Mononuclear cell (primary cell): ENCODE measurements around the gene RAD17. TPM values are rescaled to one million over a fixed set of nuclear protein-coding genes. Genes with fewer than 3 reads are reported as not detected.
"Not testable (repeated sequence)": the region's sequence is repeated elsewhere in the genome, so short reads cannot be mapped to it uniquely, and the experiment has no call there.

Experiments used
- H3K27me3 ChIP-seq: 2 replicates; pipeline ENCODE4 v1.6.0; 2011; ENCODE audit warnings: low read length, control low read depth; ENCODE audit not compliant: insufficient read depth
- H3K4me1 ChIP-seq: 2 replicates; pipeline ENCODE4 v1.5.1; 2011; ENCODE audit warnings: mild to moderate bottlenecking, low read length, control low read depth; ENCODE audit not compliant: insufficient read depth
- H3K4me3 ChIP-seq: 2 replicates; pipeline ENCODE4 v1.5.1; 2011; ENCODE audit warnings: mild to moderate bottlenecking, low read length, moderate library complexity
- H3K9me3 ChIP-seq: 2 replicates; pipeline ENCODE4 v1.5.1; 2011; ENCODE audit warnings: low read depth, mild to moderate bottlenecking, control low read depth, low read length
- total RNA-seq: library from RNA; depleted of rRNA; stranded (reverse); fragments of >200 nt; gene quantifications from one replicate; pipeline ENCODE4 v1.2.3, GENCODE V29; 2012

RAD17 gene
- total RNA-seq, 1 donor = 14.3 TPM

GRCh38 chr5:69367697-69368279 lies 1.8 kb upstream of the RAD17 start:
- H3K27me3 ChIP-seq = no peaks in the 10 kb centered on the region
- peaks cover 24% of the 10 kb centered on the region for H3K4me1 ChIP-seq
- H3K9me3 ChIP-seq = no peaks in the 10 kb centered on the region
- no peak overlapping the region for H3K4me3 ChIP-seq

- no peaks in the 10 kb centered on the region for H3K9me3 ChIP-seq
- no peaks in the 10 kb centered on the region for H3K27me3 ChIP-seq
- peaks cover 24% of the 10 kb centered on the region for H3K4me1 ChIP-seq
- peak overlapping the region; percentile 87 for H3K4me3 ChIP-seq
Measured at GRCh38 chr5:69368458-69369339, 919 bp upstream of the RAD17 start.

DNA sequence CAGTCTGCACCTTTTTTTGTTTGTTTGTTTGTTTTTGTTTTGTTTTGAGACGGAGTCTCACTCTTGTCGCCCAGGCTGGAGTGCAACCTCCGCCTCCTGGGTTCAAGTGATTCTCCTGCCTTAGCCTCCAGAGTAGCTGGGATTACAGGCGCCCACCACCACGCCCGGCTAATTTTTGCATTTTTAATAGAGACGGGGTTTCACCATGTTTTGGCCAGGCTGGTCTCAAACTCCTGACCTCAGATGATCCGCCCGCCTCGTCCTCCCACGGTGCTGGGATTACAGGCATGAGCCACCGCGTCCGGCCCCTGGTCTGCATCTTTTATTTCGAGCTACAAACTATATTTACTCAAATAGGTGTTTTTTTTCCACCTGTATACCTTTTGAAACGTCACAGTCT lies 717 bp downstream of the RAD17 start:
- peaks cover 24% of the 10 kb centered on the region for H3K4me1 ChIP-seq
- H3K4me3 ChIP-seq = peak overlapping the region; percentile 87
- H3K9me3 ChIP-seq, H3K27me3 ChIP-seq: not testable (repeated sequence)

- Histone ChIP-seq H3K4me3 (no peak overlapping the region), H3K4me1 (peaks cover 20% of the 10 kb centered on the region), H3K27me3 (no peaks in the 10 kb centered on the region), H3K9me3 (no peaks in the 10 kb centered on the region)
Measured at GRCh38 chr5:69372394-69372793, 2.8 kb downstream of the RAD17 start.

- H3K27me3 ChIP-seq = no peaks in the 10 kb centered on the region
- no peak overlapping the region for H3K4me3 ChIP-seq
- H3K4me1 ChIP-seq = peaks cover 7% of the 10 kb centered on the region
- no peaks in the 10 kb centered on the region for H3K9me3 ChIP-seq
Measured at GRCh38 chr5:69374911-69375446, 5.4 kb downstream of the RAD17 start.

DNA sequence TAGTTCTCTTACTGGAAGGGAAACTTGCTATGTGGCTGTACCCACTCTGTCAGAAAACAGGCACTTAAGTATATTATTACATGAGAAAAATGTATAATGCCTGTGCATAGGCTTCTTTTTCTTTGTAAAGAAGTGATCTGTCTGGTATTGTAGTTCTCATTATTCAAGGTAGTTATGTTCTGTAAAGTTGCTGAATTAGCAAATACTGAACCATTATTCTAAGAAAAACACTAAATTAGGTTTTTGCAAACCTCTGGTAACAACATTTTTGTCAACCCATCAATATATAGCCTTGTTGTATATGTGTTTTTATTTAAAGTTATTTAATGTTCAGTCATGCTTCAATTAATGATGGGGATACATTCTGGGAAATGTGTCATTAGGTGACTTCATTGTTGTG lies 8.8 kb downstream of the RAD17 start:
- H3K27me3 ChIP-seq = no peaks in the 10 kb centered on the region
- no peaks in the 10 kb centered on the region for H3K9me3 ChIP-seq
- no peak overlapping the region for H3K4me3 ChIP-seq
- no peaks in the 10 kb centered on the region for H3K4me1 ChIP-seq

- no peaks in the 10 kb centered on the region for H3K27me3 ChIP-seq
- H3K9me3 ChIP-seq = no peaks in the 10 kb centered on the region
Measured at GRCh38 chr5:69404659-69405330, 35.2 kb downstream of the RAD17 start.

GRCh38 chr5:69414885-69415583 lies 45.4 kb downstream of the RAD17 start, which contains the start of gene MARVELD2:
TSS of gene MARVELD2 (plus strand) at chr5:69415116. CDS start at chr5:69419386, 4,270 bp downstream.
- Histone ChIP-seq H3K4me1 (peaks cover 9% of the 10 kb centered on the region), H3K9me3 (no peaks in the 10 kb centered on the region), H3K4me3 (peak within 1 kb of the TSS; percentile 46), H3K27me3 (no peaks in the 10 kb centered on the region)

More at GRCh38 chr5:69404659-69405330, 35.2 kb downstream of the RAD17 start:
- Histone ChIP-seq H3K4me1 (no peaks in the 10 kb centered on the region), H3K4me3 (no peak overlapping the region)

DNA sequence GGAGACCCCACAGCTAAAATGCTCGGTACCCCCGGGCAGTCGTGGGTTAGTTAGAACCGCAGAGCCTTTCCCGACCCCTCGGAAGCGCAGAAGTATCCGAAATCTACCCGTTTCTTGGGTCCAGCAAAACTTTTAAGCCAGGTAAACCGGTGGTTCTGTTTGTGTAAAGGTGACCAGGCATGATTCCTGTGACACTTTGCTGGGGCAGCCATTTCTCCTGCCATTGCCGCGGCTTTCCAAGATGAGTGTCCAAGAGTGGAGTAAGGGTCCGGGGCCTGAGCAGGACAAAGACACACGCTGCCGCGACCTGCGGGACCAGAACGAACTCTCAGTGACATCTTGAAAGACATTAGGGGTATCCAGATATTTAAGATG lies 46.0 kb downstream of the RAD17 start:
- Histone ChIP-seq H3K4me3 (peak overlapping the region; percentile 46), H3K27me3 (no peaks in the 10 kb centered on the region), H3K9me3 (no peaks in the 10 kb centered on the region), H3K4me1 (peaks cover 9% of the 10 kb centered on the region)

DNA sequence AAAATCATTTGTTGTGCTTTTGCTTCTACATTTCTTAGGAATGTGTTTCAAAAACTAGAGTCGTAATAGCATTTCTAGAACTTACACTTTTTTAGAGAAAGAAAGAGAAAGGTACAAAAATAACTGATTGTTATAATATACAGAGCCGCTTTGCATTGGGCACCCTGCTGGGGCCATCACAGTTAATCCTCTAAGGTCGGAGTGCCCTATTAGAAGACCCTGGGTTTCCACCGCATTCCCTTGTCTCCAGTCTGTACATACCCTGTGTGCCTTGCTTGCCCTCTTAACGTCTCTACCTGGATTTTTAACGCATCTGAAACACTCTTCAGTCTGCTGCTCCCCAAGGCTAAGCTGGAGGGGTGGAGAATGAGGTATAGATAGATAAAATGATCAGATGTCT lies 46.6 kb downstream of the RAD17 start:
- peaks cover 9% of the 10 kb centered on the region for H3K4me1 ChIP-seq
- H3K4me3 ChIP-seq = no peak overlapping the region
- H3K9me3 ChIP-seq = no peaks in the 10 kb centered on the region
- no peaks in the 10 kb centered on the region for H3K27me3 ChIP-seq

GRCh38 chr5:69416699-69417098 lies 47.1 kb downstream of the RAD17 start:
- Histone ChIP-seq H3K4me3 (no peak overlapping the region), H3K4me1 (peaks cover 9% of the 10 kb centered on the region)

GRCh38 chr5:69418554-69418953 lies 48.9 kb downstream of the RAD17 start:
- H3K9me3 ChIP-seq = no peaks in the 10 kb centered on the region
- peaks cover 9% of the 10 kb centered on the region for H3K4me1 ChIP-seq
- H3K4me3 ChIP-seq = no peak overlapping the region
- no peaks in the 10 kb centered on the region for H3K27me3 ChIP-seq

More at GRCh38 chr5:69416699-69417098, 47.1 kb downstream of the RAD17 start:
- no peaks in the 10 kb centered on the region for H3K27me3 ChIP-seq
- no peaks in the 10 kb centered on the region for H3K9me3 ChIP-seq

DNA sequence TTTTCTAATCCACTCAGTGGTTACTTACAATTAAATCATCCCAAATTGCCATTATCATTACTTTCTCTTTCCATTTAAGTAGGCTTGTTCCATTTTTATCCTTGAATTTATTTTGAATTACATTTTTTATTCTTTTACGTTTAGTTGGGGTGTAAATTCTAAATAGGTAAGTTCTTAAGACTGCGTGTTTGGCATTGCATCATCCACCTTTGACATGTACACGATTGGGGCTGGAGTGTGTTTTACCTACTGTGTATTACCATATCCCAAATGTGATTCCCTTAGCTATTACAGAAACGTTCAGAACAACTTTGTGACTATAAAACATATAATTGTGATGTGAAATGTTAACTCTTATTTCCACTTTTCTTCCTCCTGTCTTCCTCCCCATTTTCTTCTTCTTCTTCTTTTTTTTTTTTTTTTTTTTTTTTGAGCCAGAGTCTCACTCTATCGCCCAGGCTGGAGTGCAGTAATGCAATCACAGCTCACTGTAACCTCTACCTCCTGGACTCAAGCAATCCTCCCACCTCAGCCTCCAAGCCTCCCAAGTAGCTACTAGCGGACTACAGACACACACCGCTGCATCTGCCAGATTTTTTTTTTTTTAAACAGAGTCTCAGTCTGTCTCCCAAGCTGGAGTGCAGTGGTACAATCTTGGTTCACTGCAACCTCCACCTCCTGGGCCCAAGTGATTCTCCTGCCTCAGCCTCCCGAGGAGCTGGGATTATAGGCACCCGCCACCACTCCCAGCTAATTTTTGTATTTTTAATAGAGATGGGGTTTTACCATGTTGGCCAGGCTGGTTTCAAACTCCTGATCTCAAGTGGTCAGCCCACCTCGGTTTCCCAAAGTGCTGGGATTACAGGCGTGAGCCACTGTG lies 62.0 kb downstream of the RAD17 start:
- Histone ChIP-seq H3K4me3 (no peak overlapping the region), H3K4me1 (no peaks in the 10 kb centered on the region), H3K9me3 (no peaks in the 10 kb centered on the region), H3K27me3 (no peaks in the 10 kb centered on the region)
